GM12891 (cell line): ENCODE measurements around the gene IGF2R.
"Not testable (repeated sequence)": the region's sequence is repeated elsewhere in the genome, so short reads cannot be mapped to it uniquely, and the experiment has no call there.

Experiments used
- POLR2A ChIP-seq: IDR thresholded peaks from 2 replicates; pipeline ENCODE4 v1.6.1; 2011; ENCODE audit warnings: low read depth, low read length, control low read depth
- POLR2AphosphoS5 ChIP-seq: IDR thresholded peaks from 2 replicates; pipeline ENCODE4 v1.6.1; 2011; ENCODE audit warnings: low read depth, low read length, control low read depth
- SPI1 ChIP-seq: IDR thresholded peaks from 2 replicates; pipeline ENCODE4 v1.6.1; 2011; ENCODE audit warnings: low read depth, low read length, control low read depth
- TAF1 ChIP-seq: IDR thresholded peaks from 2 replicates; pipeline ENCODE4 v1.6.1; 2011; ENCODE audit warnings: low read depth, low read length, control low read depth

GRCh38 chr6:160134337-160134751 is 165.5 kb downstream of the IGF2R start:
- not testable (repeated sequence) for TF ChIP-seq POLR2A, POLR2AphosphoS5, TAF1, SPI1
